Osteocyte (in vitro differentiated cells): ENCODE results near the gene LPAR1. TPM values are rescaled to one million over a fixed set of nuclear protein-coding genes. Genes with fewer than 3 reads are reported as not detected.

Experiments
- DNase-seq: peaks from one replicate; pipeline ENCODE4 v3.0.0; 2021; ENCODE audit warnings: mixed read lengths; ENCODE audit not compliant: unreplicated experiment; ENCODE audit errors: extremely low spot score
- H3K27ac Mint-ChIP-seq: one replicate; pipeline ENCODE4 v1.8.0; 2021; ENCODE audit warnings: mild to moderate bottlenecking, mixed read lengths; ENCODE audit not compliant: unreplicated experiment
- H3K27me3 Mint-ChIP-seq: one replicate; pipeline ENCODE4 v1.8.0; 2021; ENCODE audit warnings: mixed read lengths; ENCODE audit not compliant: unreplicated experiment
- H3K36me3 Mint-ChIP-seq: one replicate; pipeline ENCODE4 v1.8.0; 2021; ENCODE audit warnings: mixed read lengths; ENCODE audit not compliant: unreplicated experiment
- H3K4me1 Mint-ChIP-seq: one replicate; pipeline ENCODE4 v1.8.0; 2021; ENCODE audit warnings: mixed read lengths; ENCODE audit not compliant: unreplicated experiment
- H3K4me3 Mint-ChIP-seq: one replicate; pipeline ENCODE4 v1.8.0; 2021; ENCODE audit warnings: mild to moderate bottlenecking, moderate library complexity, mixed read lengths; ENCODE audit not compliant: unreplicated experiment
- H3K9me3 Mint-ChIP-seq: one replicate; pipeline ENCODE4 v1.8.0; 2021; ENCODE audit warnings: mixed read lengths; ENCODE audit not compliant: unreplicated experiment
- total RNA-seq: library from RNA; stranded (reverse); gene quantifications from 2 replicates; pipeline ENCODE4 v1.2.1, GENCODE V29; 2021
- TF ChIP-seq, protein P1 (sequence below): fragments of 200-600 bp; sonication (generic); IDR thresholded peaks from 2 replicates; pipeline ENCODE4 v1.5.0; 2021; ENCODE audit warnings: antibody characterized with exemption, mild to moderate bottlenecking, moderate library complexity

The LPAR1 gene
- total RNA-seq, 1 donor from 2014 or later: 120 TPM

DNA sequence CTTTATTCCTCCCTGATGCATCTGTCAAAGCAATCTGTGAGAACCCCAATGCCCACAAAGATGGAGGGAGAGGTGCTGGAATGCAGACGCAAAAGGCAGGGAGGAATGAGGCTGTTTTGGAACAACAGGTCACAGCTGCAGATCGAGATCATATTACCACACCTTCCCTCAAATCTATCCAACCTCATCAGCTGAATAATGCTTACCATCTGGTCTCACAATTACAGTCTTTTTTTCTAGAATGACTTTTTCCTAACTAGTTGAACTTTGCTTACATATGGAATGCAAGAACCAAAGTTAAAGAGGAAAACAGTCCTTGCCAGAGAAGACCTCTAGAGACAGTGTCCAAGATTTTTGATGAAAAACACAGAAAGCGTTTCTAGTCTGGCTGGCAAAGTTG, 158.1 kb downstream of the LPAR1 start:
- Mint-ChIP-seq H3K27me3 (no peaks in the 10 kb centered on the region), H3K4me1 (peaks cover 64% of the 10 kb centered on the region), H3K36me3 (peaks cover 31% of the 10 kb centered on the region), H3K9me3 (peaks cover 13% of the 10 kb centered on the region), H3K4me3 (no peak overlapping the region), H3K27ac (peak overlapping the region; percentile 84)
- no peak for DNase-seq
- TF ChIP-seq, protein P1, sequence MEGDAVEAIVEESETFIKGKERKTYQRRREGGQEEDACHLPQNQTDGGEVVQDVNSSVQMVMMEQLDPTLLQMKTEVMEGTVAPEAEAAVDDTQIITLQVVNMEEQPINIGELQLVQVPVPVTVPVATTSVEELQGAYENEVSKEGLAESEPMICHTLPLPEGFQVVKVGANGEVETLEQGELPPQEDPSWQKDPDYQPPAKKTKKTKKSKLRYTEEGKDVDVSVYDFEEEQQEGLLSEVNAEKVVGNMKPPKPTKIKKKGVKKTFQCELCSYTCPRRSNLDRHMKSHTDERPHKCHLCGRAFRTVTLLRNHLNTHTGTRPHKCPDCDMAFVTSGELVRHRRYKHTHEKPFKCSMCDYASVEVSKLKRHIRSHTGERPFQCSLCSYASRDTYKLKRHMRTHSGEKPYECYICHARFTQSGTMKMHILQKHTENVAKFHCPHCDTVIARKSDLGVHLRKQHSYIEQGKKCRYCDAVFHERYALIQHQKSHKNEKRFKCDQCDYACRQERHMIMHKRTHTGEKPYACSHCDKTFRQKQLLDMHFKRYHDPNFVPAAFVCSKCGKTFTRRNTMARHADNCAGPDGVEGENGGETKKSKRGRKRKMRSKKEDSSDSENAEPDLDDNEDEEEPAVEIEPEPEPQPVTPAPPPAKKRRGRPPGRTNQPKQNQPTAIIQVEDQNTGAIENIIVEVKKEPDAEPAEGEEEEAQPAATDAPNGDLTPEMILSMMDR: no peak

DNA sequence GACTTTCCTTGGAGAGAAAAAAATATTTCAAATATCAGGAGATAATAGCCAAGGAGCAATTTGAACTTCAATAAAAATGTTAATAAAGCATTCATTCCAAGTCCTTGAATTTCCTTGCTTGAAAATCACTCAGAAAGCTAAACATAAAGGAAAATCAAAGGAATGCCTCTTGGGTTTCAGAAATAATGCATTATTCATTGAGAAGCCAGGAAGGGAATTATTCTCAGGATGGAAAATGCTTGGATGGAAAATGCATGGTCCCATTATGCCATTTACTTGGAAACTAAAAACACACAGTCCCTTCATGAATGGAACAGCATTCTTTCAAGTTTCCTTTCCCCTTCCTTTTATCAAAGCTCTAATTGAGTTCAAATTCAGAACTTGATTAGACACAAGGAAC, 160.9 kb downstream of the LPAR1 start:
- Mint-ChIP-seq H3K27ac (peak overlapping the region; percentile 80), H3K4me3 (no peak overlapping the region), H3K9me3 (peaks cover 13% of the 10 kb centered on the region), H3K36me3 (peaks cover 43% of the 10 kb centered on the region), H3K27me3 (no peaks in the 10 kb centered on the region), H3K4me1 (peaks cover 59% of the 10 kb centered on the region)
- TF ChIP-seq, protein P1: no peak
- no peak for DNase-seq

GRCh38 chr9:110876929-110877328, 161.3 kb downstream of the LPAR1 start:
- no peak for DNase-seq
- peaks cover 56% of the 10 kb centered on the region for H3K4me1 Mint-ChIP-seq
- peaks cover 13% of the 10 kb centered on the region for H3K9me3 Mint-ChIP-seq
- peak overlapping the region; percentile 80 for H3K27ac Mint-ChIP-seq
- TF ChIP-seq, protein P1: no peak
- no peak overlapping the region for H3K4me3 Mint-ChIP-seq
- H3K27me3 Mint-ChIP-seq: no peaks in the 10 kb centered on the region
- H3K36me3 Mint-ChIP-seq: peaks cover 42% of the 10 kb centered on the region

- H3K4me1 Mint-ChIP-seq: peaks cover 38% of the 10 kb centered on the region
- no peak for DNase-seq
Measured at GRCh38 chr9:110874963-110875674, 163.2 kb downstream of the LPAR1 start.

DNA sequence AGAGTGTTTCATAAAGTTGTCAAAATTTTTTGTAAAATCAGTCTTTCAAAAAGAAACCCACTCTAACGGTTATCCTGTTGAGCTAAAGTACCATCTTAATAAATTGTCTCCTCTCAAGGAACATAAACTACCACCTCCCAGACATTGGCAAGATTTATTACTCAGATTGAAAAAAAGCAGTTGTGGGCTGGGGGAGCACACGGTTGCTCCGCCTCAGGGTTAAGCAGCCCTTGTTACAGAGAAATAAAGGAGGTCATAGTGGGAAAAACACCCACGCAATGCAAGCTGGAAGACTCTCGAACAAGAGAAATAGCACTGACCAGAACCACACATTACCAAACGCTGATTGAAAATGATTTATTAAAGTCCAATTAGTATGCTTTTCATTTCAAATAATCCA, 165.3 kb downstream of the LPAR1 start:
- no peaks in the 10 kb centered on the region for H3K27me3 Mint-ChIP-seq
- no peak overlapping the region for H3K4me3 Mint-ChIP-seq
- peaks cover 23% of the 10 kb centered on the region for H3K4me1 Mint-ChIP-seq
- TF ChIP-seq, protein P1: no peak
- H3K9me3 Mint-ChIP-seq: peaks cover 21% of the 10 kb centered on the region
- H3K27ac Mint-ChIP-seq: no peak overlapping the region
- no peak for DNase-seq
- peaks cover 65% of the 10 kb centered on the region for H3K36me3 Mint-ChIP-seq

More at GRCh38 chr9:110874963-110875674, 163.2 kb downstream of the LPAR1 start:
- Mint-ChIP-seq H3K36me3 (peaks cover 53% of the 10 kb centered on the region), H3K4me3 (no peak overlapping the region), H3K27me3 (no peaks in the 10 kb centered on the region), H3K9me3 (peaks cover 16% of the 10 kb centered on the region), H3K27ac (peak overlapping the region; percentile 41)
- TF ChIP-seq, protein P1: no peak
